Measurements from ENCODE around the gene CYP3A4.

CYP3A4 gene

GRCh38 chr7:99825452-99825851, 41.5 kb upstream of the CYP3A4 start:
- Histone ChIP-seq H3K9ac (ENCODE audit: insufficient read length, low read depth) (no peak overlapping the region), H3K4me1 (ENCODE audit: insufficient read depth, insufficient read length) (no peaks in the 10 kb centered on the region), H3K36me3 (ENCODE audit: insufficient read depth, insufficient read length, low read length) (no peaks in the 10 kb centered on the region), H3K4me3 (ENCODE audit: insufficient read length, low read depth) (no peak overlapping the region), H3K9me3 (ENCODE audit: insufficient read depth, low read length) (no peaks in the 10 kb centered on the region; the same call in 1 of the 2 replicates), H3K27me3 (ENCODE audit: insufficient read depth, insufficient read length) (no peaks in the 10 kb centered on the region)
- no peak for DNase-seq (ENCODE audit: low read depth, low spot score)
- TF ChIP-seq YY1 (IDR thresholded peaks at IDR 0.05; ENCODE audit: insufficient read depth, insufficient read length) = no peak
- TF ChIP-seq ZNF274 (IDR thresholded peaks at IDR 0.05; ENCODE audit: low read depth, low read length) = no peak
- TF ChIP-seq SUZ12 (IDR thresholded peaks at IDR 0.05; ENCODE audit: extremely low read depth, insufficient read depth, insufficient read length) = no peak

- no peak overlapping the region for H3K4me3 ChIP-seq (ENCODE audit: insufficient read length, low read depth)
- DNase-seq (ENCODE audit: low read depth, low spot score) = no peak
- H3K36me3 ChIP-seq (ENCODE audit: insufficient read depth, insufficient read length, low read length) = no peaks in the 10 kb centered on the region
- H3K9ac ChIP-seq (ENCODE audit: insufficient read length, low read depth) = no peak overlapping the region
- H3K4me1 ChIP-seq (ENCODE audit: insufficient read depth, insufficient read length) = no peaks in the 10 kb centered on the region
- H3K27me3 ChIP-seq (ENCODE audit: insufficient read depth, insufficient read length) = no peaks in the 10 kb centered on the region
- TF ChIP-seq ZNF274 (IDR thresholded peaks at IDR 0.05; ENCODE audit: low read depth, low read length) = no peak
- no peak for TF ChIP-seq YY1 (IDR thresholded peaks at IDR 0.05; ENCODE audit: insufficient read depth, insufficient read length)
- no peak for TF ChIP-seq SUZ12 (IDR thresholded peaks at IDR 0.05; ENCODE audit: extremely low read depth, insufficient read depth, insufficient read length)
- H3K9me3 ChIP-seq (ENCODE audit: insufficient read depth, low read length) = no peaks in the 10 kb centered on the region; the same call in 1 of the 2 replicates
Observed at GRCh38 chr7:99824091-99824490, 40.1 kb upstream of the CYP3A4 start.

- no peaks in the 10 kb centered on the region for H3K36me3 ChIP-seq (ENCODE audit: insufficient read depth, insufficient read length, low read length)
- no peaks in the 10 kb centered on the region for H3K4me1 ChIP-seq (ENCODE audit: insufficient read depth, insufficient read length)
- H3K9ac ChIP-seq (ENCODE audit: insufficient read length, low read depth) = no peak overlapping the region
- no peaks in the 10 kb centered on the region for H3K27me3 ChIP-seq (ENCODE audit: insufficient read depth, insufficient read length)
- TF ChIP-seq ZNF274 (IDR thresholded peaks at IDR 0.05; ENCODE audit: low read depth, low read length) = no peak
- TF ChIP-seq SUZ12 (IDR thresholded peaks at IDR 0.05; ENCODE audit: extremely low read depth, insufficient read depth, insufficient read length) = no peak
- TF ChIP-seq YY1 (IDR thresholded peaks at IDR 0.05; ENCODE audit: insufficient read depth, insufficient read length) = no peak
- no peaks in the 10 kb centered on the region; the same call in 1 of the 2 replicates for H3K9me3 ChIP-seq (ENCODE audit: insufficient read depth, low read length)
- DNase-seq (ENCODE audit: low read depth, low spot score) = no peak
- H3K4me3 ChIP-seq (ENCODE audit: insufficient read length, low read depth) = no peak overlapping the region
Observed at GRCh38 chr7:99822731-99823718, 39.0 kb upstream of the CYP3A4 start.

- no peak for DNase-seq (ENCODE audit: low read depth, low spot score)
- Histone ChIP-seq H3K27me3 (ENCODE audit: insufficient read depth, insufficient read length) (no peaks in the 10 kb centered on the region), H3K4me3 (ENCODE audit: insufficient read length, low read depth) (no peak overlapping the region), H3K36me3 (ENCODE audit: insufficient read depth, insufficient read length, low read length) (no peaks in the 10 kb centered on the region), H3K4me1 (ENCODE audit: insufficient read depth, insufficient read length) (no peaks in the 10 kb centered on the region), H3K9me3 (ENCODE audit: insufficient read depth, low read length) (no peaks in the 10 kb centered on the region; the same call in 1 of the 2 replicates), H3K9ac (ENCODE audit: insufficient read length, low read depth) (no peak overlapping the region)
- TF ChIP-seq ZNF274 (IDR thresholded peaks at IDR 0.05; ENCODE audit: low read depth, low read length) = no peak
- no peak for TF ChIP-seq SUZ12 (IDR thresholded peaks at IDR 0.05; ENCODE audit: extremely low read depth, insufficient read depth, insufficient read length)
- TF ChIP-seq YY1 (IDR thresholded peaks at IDR 0.05; ENCODE audit: insufficient read depth, insufficient read length) = no peak
Observed at GRCh38 chr7:99820408-99821027, 36.5 kb upstream of the CYP3A4 start.

- H3K4me1 ChIP-seq (ENCODE audit: insufficient read depth, insufficient read length) = no peaks in the 10 kb centered on the region
- H3K36me3 ChIP-seq (ENCODE audit: insufficient read depth, insufficient read length, low read length) = no peaks in the 10 kb centered on the region
- TF ChIP-seq YY1 (IDR thresholded peaks at IDR 0.05; ENCODE audit: insufficient read depth, insufficient read length) = no peak
- TF ChIP-seq SUZ12 (IDR thresholded peaks at IDR 0.05; ENCODE audit: extremely low read depth, insufficient read depth, insufficient read length) = no peak
- no peak for TF ChIP-seq ZNF274 (IDR thresholded peaks at IDR 0.05; ENCODE audit: low read depth, low read length)
- no peak overlapping the region for H3K4me3 ChIP-seq (ENCODE audit: insufficient read length, low read depth)
- H3K9me3 ChIP-seq (ENCODE audit: insufficient read depth, low read length) = peaks cover 12% of the 10 kb centered on the region; the same call in 1 of the 2 replicates
- DNase-seq (ENCODE audit: low read depth, low spot score) = no peak
- no peak overlapping the region for H3K9ac ChIP-seq (ENCODE audit: insufficient read length, low read depth)
- H3K27me3 ChIP-seq (ENCODE audit: insufficient read depth, insufficient read length) = no peaks in the 10 kb centered on the region
Observed at GRCh38 chr7:99808766-99809165, 24.8 kb upstream of the CYP3A4 start.

- no peaks in the 10 kb centered on the region for H3K4me1 ChIP-seq (ENCODE audit: insufficient read depth, insufficient read length)
- no peak overlapping the region for H3K9ac ChIP-seq (ENCODE audit: insufficient read length, low read depth)
- no peaks in the 10 kb centered on the region for H3K27me3 ChIP-seq (ENCODE audit: insufficient read depth, insufficient read length)
- H3K9me3 ChIP-seq (ENCODE audit: insufficient read depth, low read length) = peaks cover 20% of the 10 kb centered on the region; the same call in 1 of the 2 replicates
- TF ChIP-seq YY1 (IDR thresholded peaks at IDR 0.05; ENCODE audit: insufficient read depth, insufficient read length) (no peak), ZNF274 (IDR thresholded peaks at IDR 0.05; ENCODE audit: low read depth, low read length) (no peak)
- H3K36me3 ChIP-seq (ENCODE audit: insufficient read depth, insufficient read length, low read length) = no peaks in the 10 kb centered on the region
- H3K4me3 ChIP-seq (ENCODE audit: insufficient read length, low read depth) = no peak overlapping the region
- DNase-seq (ENCODE audit: low read depth, low spot score) = no peak
Observed at GRCh38 chr7:99806839-99807478, 23.0 kb upstream of the CYP3A4 start.

Measured in NT2/D1 (cell line).